B cell (primary cell): ENCODE data around the gene PIGT. TPM values are rescaled to one million over a fixed set of nuclear protein-coding genes. Genes with fewer than 3 reads are reported as not detected.

Experiments used
- ATAC-seq: fragments of 200-7000 bp; cut with Tn5 transposase; one replicate; pipeline ENCODE4 v1.10.0; 2021; ENCODE audit warnings: low read depth, mild to moderate bottlenecking, moderate number of reproducible peaks, moderate library complexity
- CTCF ChIA-PET: fragments of 350-600 bp; sonication (Branson Sonifier 250); formaldehyde crosslinking; loops from one replicate; lab custom pipeline; 2021; ENCODE audit warnings: antibody characterized with exemption, inconsistent platforms; lab: Charles Lee
- POLR2A ChIA-PET: fragments of 350-600 bp; sonication (Branson Sonifier 250); formaldehyde crosslinking; loops from one replicate; lab custom pipeline; 2021; ENCODE audit warnings: antibody characterized with exemption; lab: Charles Lee
- DNase-seq: peaks from one replicate; pipeline ENCODE4 v3.0.0; 2013
- H2AFZ ChIP-seq: 2 replicates; pipeline ENCODE4 v1.6.1; 2012; ENCODE audit warnings: mild to moderate bottlenecking, low read depth, low read length; ENCODE audit not compliant: insufficient read depth, poor library complexity, severe bottlenecking
- H3K27ac ChIP-seq, 2 donors: 1 replicate in 1 of 2; 2 replicates in 1 of 2; pipeline ENCODE4 v1.5.1; 2012 to 2013; ENCODE audit warnings: low read length in 2 of 2, mild to moderate bottlenecking in 2 of 2, moderate library complexity in 1 of 2
- H3K27me3 ChIP-seq, 4 experiments: fragments of 200-600 bp in 1 of 4; sonication (generic) in 1 of 4; replicated peaks in 1 of 4; 1 replicate in 2 of 4; 2 replicates in 2 of 4; pipeline versions ENCODE4 v1.6.1 to v1.7.0; 2013 to 2016; ENCODE audit warnings: low read length in 3 of 4, mild to moderate bottlenecking in 2 of 4, mixed read lengths in 1 of 4, moderate library complexity in 1 of 4; ENCODE audit not compliant: insufficient read depth in 4 of 4, control insufficient read depth in 3 of 4; ENCODE audit errors: control extremely low read depth in 1 of 4
- H3K36me3 ChIP-seq, 2 experiments: replicated peaks in 1 of 2; 1 replicate in 1 of 2; 2 replicates in 1 of 2; pipeline versions ENCODE4 v1.6.1 to v1.7.1; 2013; ENCODE audit warnings: low read length in 1 of 2; ENCODE audit not compliant: insufficient read depth in 2 of 2, control insufficient read depth in 1 of 2; ENCODE audit errors: control extremely low read depth in 1 of 2, extremely low read depth in 1 of 2
- H3K4me1 ChIP-seq, 2 donors: fragments of 200-600 bp in 1 of 2; sonication (generic) in 1 of 2; 1 replicate in 1 of 2; 2 replicates in 1 of 2; pipeline versions ENCODE4 v1.5.1 to v1.6.1; 2013 to 2017; ENCODE audit warnings: low read length in 2 of 2; ENCODE audit not compliant: control insufficient read depth in 2 of 2, insufficient read depth in 2 of 2
- H3K4me2 ChIP-seq: replicated peaks from 2 replicates; pipeline ENCODE3; 2012; ENCODE audit warnings: mild to moderate bottlenecking, low read depth, low read length; ENCODE audit not compliant: poor library complexity, severe bottlenecking
- H3K4me3 ChIP-seq, 5 experiments: fragments of 200-600 bp in 1 of 5; sonication (generic) in 1 of 5; 1 replicate in 3 of 5; 2 replicates in 2 of 5; pipeline versions ENCODE4 v1.5.1 to v1.7.0; 2011 to 2016; ENCODE audit warnings: low read length in 4 of 5, mild to moderate bottlenecking in 4 of 5, low read depth in 2 of 5, control low read depth in 1 of 5, moderate library complexity in 1 of 5; ENCODE audit not compliant: insufficient read depth in 1 of 5; ENCODE audit errors: control extremely low read depth in 1 of 5, extremely low read depth in 1 of 5
- H3K79me2 ChIP-seq: fragments of 200-600 bp; sonication (generic); one replicate; pipeline ENCODE4 v1.6.0; 2016; ENCODE audit warnings: low read length; ENCODE audit not compliant: control insufficient read depth, insufficient read depth
- H3K9ac ChIP-seq: fragments of 200-600 bp; sonication (generic); 2 replicates; pipeline ENCODE4 v1.6.1; 2017; ENCODE audit warnings: mild to moderate bottlenecking, low read length, moderate library complexity
- H3K9me3 ChIP-seq, 3 donors: one replicate each; pipeline versions ENCODE4 v1.6.1 to v1.7.1; 2013; ENCODE audit warnings: low read length in 2 of 3; ENCODE audit not compliant: control insufficient read depth in 2 of 3, insufficient read depth in 1 of 3; ENCODE audit errors: control extremely low read depth in 1 of 3
- H4K20me1 ChIP-seq: 2 replicates; pipeline ENCODE4 v1.6.0; 2012; ENCODE audit warnings: mild to moderate bottlenecking, low read length; ENCODE audit not compliant: insufficient read depth, control insufficient read depth, poor library complexity, severe bottlenecking
- H3K27ac Mint-ChIP-seq: one replicate; pipeline ENCODE4 v1.8.0; 2021; ENCODE audit warnings: mixed read lengths
- H3K27me3 Mint-ChIP-seq: one replicate; pipeline ENCODE4 v1.8.0; 2021; ENCODE audit warnings: mixed read lengths
- H3K4me1 Mint-ChIP-seq: one replicate; pipeline ENCODE4 v1.8.0; 2021; ENCODE audit warnings: mixed read lengths
- H3K4me3 Mint-ChIP-seq: one replicate; pipeline ENCODE4 v1.8.0; 2021; ENCODE audit warnings: mixed read lengths
- H3K9me3 Mint-ChIP-seq: one replicate; pipeline ENCODE4 v1.8.0; 2022; ENCODE audit warnings: mixed read lengths; ENCODE audit not compliant: insufficient read depth
- CTCF ChIP-seq: fragments of 200-600 bp; IDR thresholded peaks from one replicate; pipeline ENCODE4 v1.8.0; 2022; ENCODE audit warnings: antibody characterized with exemption, mild to moderate bottlenecking
- EZH2 ChIP-seq: IDR thresholded peaks from 2 replicates; pipeline ENCODE4 v1.6.1; 2012; ENCODE audit warnings: borderline replicate concordance, low read depth, mild to moderate bottlenecking, moderate library complexity, low read length; ENCODE audit not compliant: insufficient read depth, poor library complexity, severe bottlenecking
- WGBS: methylation state at CpG from one replicate; pipeline ENCODE4 v1.1.5; 2013; ENCODE audit warnings: missing lambda C conversion rate; ENCODE audit not compliant: insufficient coverage; 5-methylcytosine and 5-hydroxymethylcytosine counted together
- intact Hi-C: fragments of 100-400 bp; cut with micrococcal nuclease; formaldehyde crosslinking; loops from one replicate; pipeline ENCODE4 v1.10.0; 2022
- polyA plus RNA-seq: library from polyadenylated mRNA; depleted of rRNA; stranded (reverse); fragments of >200 nt; gene quantifications from 2 replicates; pipeline ENCODE4 v1.2.3, GENCODE V29; 2012
- total RNA-seq, 2 donors: library from RNA; stranded (reverse); fragments of 120-200 nt in 1 of 2; gene quantifications; 1 replicate in 1 of 2; 2 replicates in 1 of 2; pipeline versions ENCODE4 v1.2.3 to v1.2.4, GENCODE V29; 2013 to 2022

PIGT gene
- total and polyA plus RNA-seq, 2 donors (not counting 1 experiment from before 2014, with no cell fraction given), result 51.6 to 106 TPM

- H2AFZ ChIP-seq, result no peak overlapping the region
- no peaks in the 10 kb centered on the region for H3K9me3 ChIP-seq
- POLR2A ChIA-PET, result no interaction called here
- DNase-seq, result no peak
- ATAC-seq, result no peak
- Mint-ChIP-seq H3K27ac (no peak overlapping the region), H3K27me3 (peaks cover 9% of the 10 kb centered on the region), H3K9me3 (no peaks in the 10 kb centered on the region), H3K4me3 (no peak overlapping the region), H3K4me1 (peaks cover 3% of the 10 kb centered on the region)
- no peaks in the 10 kb centered on the region for H3K36me3 ChIP-seq
- no peaks in the 10 kb centered on the region for H3K79me2 ChIP-seq
- H3K27ac ChIP-seq, result no peak overlapping the region
- peaks cover 0 to 3% (median 0%) of the 10 kb centered on the region in 4 experiments for H3K27me3 ChIP-seq
- H4K20me1 ChIP-seq, result no peaks in the 10 kb centered on the region
- H3K9ac ChIP-seq, result no peak overlapping the region
- intact Hi-C loops, result no loop called here
- H3K4me1 ChIP-seq, result peaks cover 3 to 5% of the 10 kb centered on the region in 2 donors
- no peak for TF ChIP-seq CTCF
- no peak for TF ChIP-seq EZH2
- WGBS, result no CpG with 5 or more reads among the region's 1 CpG
- CTCF ChIA-PET, result no interaction called here
- no peak overlapping the region for H3K4me2 ChIP-seq
- H3K4me3 ChIP-seq, result no peak overlapping the region
These were observed 25.8 kb downstream of the PIGT start for GRCh38 chr20:45441746-45442145.

GRCh38 chr20:45444050-45444449, 28.1 kb downstream of the PIGT start:
- Mint-ChIP-seq H3K27ac (no peak overlapping the region), H3K4me1 (no peaks in the 10 kb centered on the region), H3K4me3 (no peak overlapping the region), H3K27me3 (peaks cover 9% of the 10 kb centered on the region), H3K9me3 (no peaks in the 10 kb centered on the region)
- TF ChIP-seq CTCF (no peak), EZH2 (no peak)
- POLR2A ChIA-PET, result no interaction called here
- ATAC-seq (no peak), DNase-seq (no peak)
- no peaks in the 10 kb centered on the region for H3K9me3 ChIP-seq
- H3K27me3 ChIP-seq, result peaks cover 0 to 3% (median 0%) of the 10 kb centered on the region in 4 experiments
- H3K4me1 ChIP-seq, result no peaks in the 10 kb centered on the region
- no peaks in the 10 kb centered on the region for H4K20me1 ChIP-seq
- no peak overlapping the region for H3K4me3 ChIP-seq
- no peaks in the 10 kb centered on the region for H3K79me2 ChIP-seq
- CTCF ChIA-PET, result interaction anchor here (0.8 to 1.7 kb wide), 6 partner anchors 9 to 132 kb away, joined by 3 to 5 read pairs (median 4); partner anchors contain the start of gene SYS1
- intact Hi-C loops, result no loop called here
- no peak overlapping the region for H3K27ac ChIP-seq
- no peak overlapping the region for H3K4me2 ChIP-seq
- no peaks in the 10 kb centered on the region for H3K36me3 ChIP-seq
- H3K9ac ChIP-seq, result no peak overlapping the region
- no peak overlapping the region for H2AFZ ChIP-seq
